Measurements from ENCODE around the gene MAP2K4. TPM values are rescaled to one million over a fixed set of nuclear protein-coding genes. Genes with fewer than 3 reads are reported as not detected.

MAP2K4 gene
- total RNA-seq, 1 donor from 2014 or later, result 22.9 TPM

DNA sequence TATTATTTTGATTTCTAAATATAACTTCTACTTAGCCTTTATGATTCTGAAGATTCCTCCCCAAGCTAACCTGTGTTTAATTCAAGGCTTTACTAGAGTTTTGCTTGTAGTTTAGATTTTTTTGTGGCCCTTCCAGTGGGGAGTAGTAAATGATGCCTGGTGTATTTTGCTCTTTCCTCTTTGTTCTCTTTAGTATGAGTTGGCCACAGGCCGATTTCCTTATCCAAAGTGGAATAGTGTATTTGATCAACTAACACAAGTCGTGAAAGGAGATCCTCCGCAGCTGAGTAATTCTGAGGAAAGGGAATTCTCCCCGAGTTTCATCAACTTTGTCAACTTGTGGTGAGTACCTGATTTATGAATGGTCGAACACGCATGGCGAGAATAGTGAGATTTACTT lies 108.3 kb downstream of the MAP2K4 start:
- TF ChIP-seq, protein P1, sequence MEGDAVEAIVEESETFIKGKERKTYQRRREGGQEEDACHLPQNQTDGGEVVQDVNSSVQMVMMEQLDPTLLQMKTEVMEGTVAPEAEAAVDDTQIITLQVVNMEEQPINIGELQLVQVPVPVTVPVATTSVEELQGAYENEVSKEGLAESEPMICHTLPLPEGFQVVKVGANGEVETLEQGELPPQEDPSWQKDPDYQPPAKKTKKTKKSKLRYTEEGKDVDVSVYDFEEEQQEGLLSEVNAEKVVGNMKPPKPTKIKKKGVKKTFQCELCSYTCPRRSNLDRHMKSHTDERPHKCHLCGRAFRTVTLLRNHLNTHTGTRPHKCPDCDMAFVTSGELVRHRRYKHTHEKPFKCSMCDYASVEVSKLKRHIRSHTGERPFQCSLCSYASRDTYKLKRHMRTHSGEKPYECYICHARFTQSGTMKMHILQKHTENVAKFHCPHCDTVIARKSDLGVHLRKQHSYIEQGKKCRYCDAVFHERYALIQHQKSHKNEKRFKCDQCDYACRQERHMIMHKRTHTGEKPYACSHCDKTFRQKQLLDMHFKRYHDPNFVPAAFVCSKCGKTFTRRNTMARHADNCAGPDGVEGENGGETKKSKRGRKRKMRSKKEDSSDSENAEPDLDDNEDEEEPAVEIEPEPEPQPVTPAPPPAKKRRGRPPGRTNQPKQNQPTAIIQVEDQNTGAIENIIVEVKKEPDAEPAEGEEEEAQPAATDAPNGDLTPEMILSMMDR (IDR thresholded peaks at IDR 0.05), result no peak
- Mint-ChIP-seq H3K36me3 (ENCODE audit: unreplicated experiment) (peaks cover 57% of the 10 kb centered on the region), H3K4me3 (ENCODE audit: unreplicated experiment) (no peak overlapping the region), H3K27me3 (ENCODE audit: unreplicated experiment) (no peaks in the 10 kb centered on the region), H3K9me3 (ENCODE audit: unreplicated experiment) (no peaks in the 10 kb centered on the region), H3K4me1 (ENCODE audit: unreplicated experiment) (peaks cover 8% of the 10 kb centered on the region), H3K27ac (ENCODE audit: unreplicated experiment) (no peak overlapping the region)
- DNase-seq (ENCODE audit: extremely low spot score, unreplicated experiment), result no peak

DNA sequence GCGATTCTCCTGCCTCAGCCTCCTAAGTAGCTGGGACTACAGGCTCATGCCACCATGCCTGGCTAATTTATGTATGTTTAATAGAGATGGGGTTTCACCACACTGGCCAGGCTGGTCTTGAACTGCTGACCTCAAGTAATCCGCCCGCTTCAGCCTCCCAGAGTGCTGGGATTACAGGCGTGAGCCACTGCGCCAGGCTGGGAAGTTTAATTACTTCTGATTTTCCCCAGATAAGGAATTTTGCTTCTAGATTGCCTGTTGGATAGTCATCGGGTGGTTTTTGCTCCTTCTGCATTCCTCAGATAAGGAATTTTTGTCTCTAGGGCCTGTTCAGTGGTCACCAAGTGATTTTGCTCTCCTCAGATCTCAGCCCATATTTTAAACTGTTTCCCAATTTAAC lies 112.5 kb downstream of the MAP2K4 start:
- Mint-ChIP-seq H3K4me3 (ENCODE audit: unreplicated experiment) (no peak overlapping the region), H3K27ac (ENCODE audit: unreplicated experiment) (no peak overlapping the region), H3K9me3 (ENCODE audit: unreplicated experiment) (peaks cover 17% of the 10 kb centered on the region), H3K36me3 (ENCODE audit: unreplicated experiment) (peaks cover 59% of the 10 kb centered on the region), H3K27me3 (ENCODE audit: unreplicated experiment) (no peaks in the 10 kb centered on the region), H3K4me1 (ENCODE audit: unreplicated experiment) (peaks cover 8% of the 10 kb centered on the region)
- DNase-seq (ENCODE audit: extremely low spot score, unreplicated experiment), result no peak
- TF ChIP-seq, protein P1 (IDR thresholded peaks at IDR 0.05), result no peak

DNA sequence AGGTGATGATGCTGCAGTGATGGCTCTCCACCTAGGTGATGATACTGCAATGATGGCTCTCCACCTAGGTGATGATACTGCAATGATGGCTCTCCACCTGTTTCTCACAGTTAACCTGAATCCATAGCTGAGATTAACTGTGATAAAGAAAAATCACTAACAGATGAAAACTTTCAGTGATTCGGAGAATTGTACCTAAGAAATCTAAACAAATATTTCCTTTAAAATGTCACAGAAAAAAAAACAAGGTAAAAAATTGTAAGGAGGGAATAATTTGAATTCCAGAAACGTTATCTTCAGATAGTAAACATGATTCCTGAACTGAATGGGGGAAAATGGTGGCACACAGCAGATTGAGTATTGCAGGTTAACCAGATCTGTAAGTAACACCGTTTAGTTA lies 113.4 kb downstream of the MAP2K4 start:
- Mint-ChIP-seq H3K36me3 (ENCODE audit: unreplicated experiment) (peaks cover 60% of the 10 kb centered on the region), H3K27ac (ENCODE audit: unreplicated experiment) (no peak overlapping the region), H3K27me3 (ENCODE audit: unreplicated experiment) (no peaks in the 10 kb centered on the region), H3K9me3 (ENCODE audit: unreplicated experiment) (peaks cover 17% of the 10 kb centered on the region), H3K4me1 (ENCODE audit: unreplicated experiment) (peaks cover 8% of the 10 kb centered on the region), H3K4me3 (ENCODE audit: unreplicated experiment) (no peak overlapping the region)
- TF ChIP-seq, protein P1 (IDR thresholded peaks at IDR 0.05), result no peak
- DNase-seq (ENCODE audit: extremely low spot score, unreplicated experiment), result no peak

DNA sequence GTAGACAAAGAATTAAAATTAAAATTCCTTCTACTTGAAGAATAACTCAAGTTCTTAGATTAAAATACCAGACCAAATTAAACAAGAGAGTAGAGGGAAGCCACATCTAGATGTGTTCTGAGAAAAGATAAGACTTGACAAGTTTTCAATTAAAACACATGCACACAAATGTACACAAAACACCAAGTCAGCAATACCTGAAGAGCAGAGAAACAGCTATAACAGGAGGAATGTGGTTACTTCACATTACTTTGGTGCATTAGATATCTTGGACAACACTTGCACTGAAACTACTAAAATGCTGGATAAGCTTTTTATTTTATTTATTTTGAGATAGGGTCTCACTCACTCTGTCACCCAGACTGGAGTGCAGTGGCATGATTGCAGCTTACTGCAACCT lies 113.9 kb downstream of the MAP2K4 start:
- Mint-ChIP-seq H3K36me3 (ENCODE audit: unreplicated experiment) (peaks cover 56% of the 10 kb centered on the region), H3K27me3 (ENCODE audit: unreplicated experiment) (no peaks in the 10 kb centered on the region), H3K27ac (ENCODE audit: unreplicated experiment) (no peak overlapping the region), H3K4me1 (ENCODE audit: unreplicated experiment) (peaks cover 8% of the 10 kb centered on the region), H3K9me3 (ENCODE audit: unreplicated experiment) (peaks cover 17% of the 10 kb centered on the region), H3K4me3 (ENCODE audit: unreplicated experiment) (no peak overlapping the region)
- no peak for DNase-seq (ENCODE audit: extremely low spot score, unreplicated experiment)
- TF ChIP-seq, protein P1 (IDR thresholded peaks at IDR 0.05), result no peak

DNA sequence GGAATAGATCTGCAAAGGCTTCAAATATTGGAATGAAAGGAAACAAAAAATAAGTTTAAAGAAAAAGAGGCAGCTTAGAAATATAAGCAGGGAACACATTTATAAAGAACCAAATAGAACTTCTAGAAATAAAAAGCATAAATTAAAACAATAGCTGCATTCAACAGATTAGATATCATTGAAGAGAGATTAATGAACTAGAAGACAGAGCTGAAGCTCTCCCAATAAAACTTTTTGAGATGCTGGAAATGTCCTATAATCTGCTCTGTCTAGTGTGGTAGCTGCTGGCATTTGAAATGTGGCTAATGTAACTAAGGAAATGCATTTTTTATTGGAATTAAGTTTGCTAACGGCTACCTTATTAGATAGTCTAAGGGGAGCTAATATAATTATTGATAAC lies 115.6 kb downstream of the MAP2K4 start:
- H3K27ac Mint-ChIP-seq (ENCODE audit: unreplicated experiment), result no peak overlapping the region
- H3K9me3 Mint-ChIP-seq (ENCODE audit: unreplicated experiment), result peaks cover 17% of the 10 kb centered on the region
- H3K4me3 Mint-ChIP-seq (ENCODE audit: unreplicated experiment), result no peak overlapping the region
- no peak for DNase-seq (ENCODE audit: extremely low spot score, unreplicated experiment)
- H3K36me3 Mint-ChIP-seq (ENCODE audit: unreplicated experiment), result peaks cover 62% of the 10 kb centered on the region
- TF ChIP-seq, protein P1 (IDR thresholded peaks at IDR 0.05), result no peak
- peaks cover 8% of the 10 kb centered on the region for H3K4me1 Mint-ChIP-seq (ENCODE audit: unreplicated experiment)
- no peaks in the 10 kb centered on the region for H3K27me3 Mint-ChIP-seq (ENCODE audit: unreplicated experiment)

All from osteocyte (in vitro differentiated cells).